Esophagus squamous epithelium (tissue), 4 donors: ENCODE measurements around the gene VGLL4.

ENCODE experiments used
- POLR2A ChIP-seq, 4 donors: fragments of 450-650 bp; IDR thresholded peaks; one replicate each; pipeline ENCODE4 v1.6.1; 2017; ENCODE audit warnings: antibody characterized with exemption in 4 of 4, mild to moderate bottlenecking in 4 of 4, moderate library complexity in 3 of 4
- TF ChIP-seq, protein P1 (sequence below), 6 experiments: fragments of 450-650 bp in 4 of 6; fragments of 200-600 bp in 2 of 6; sonication (generic) in 2 of 6; IDR thresholded peaks; one replicate each; pipeline ENCODE4 v1.5.1; 2016 to 2019; ENCODE audit warnings: antibody characterized with exemption in 6 of 6, mild to moderate bottlenecking in 4 of 6, moderate library complexity in 4 of 6

GRCh38 chr3:11668243-11669235 is 24.8 kb upstream of the VGLL4 start:
- TF ChIP-seq, protein P1, sequence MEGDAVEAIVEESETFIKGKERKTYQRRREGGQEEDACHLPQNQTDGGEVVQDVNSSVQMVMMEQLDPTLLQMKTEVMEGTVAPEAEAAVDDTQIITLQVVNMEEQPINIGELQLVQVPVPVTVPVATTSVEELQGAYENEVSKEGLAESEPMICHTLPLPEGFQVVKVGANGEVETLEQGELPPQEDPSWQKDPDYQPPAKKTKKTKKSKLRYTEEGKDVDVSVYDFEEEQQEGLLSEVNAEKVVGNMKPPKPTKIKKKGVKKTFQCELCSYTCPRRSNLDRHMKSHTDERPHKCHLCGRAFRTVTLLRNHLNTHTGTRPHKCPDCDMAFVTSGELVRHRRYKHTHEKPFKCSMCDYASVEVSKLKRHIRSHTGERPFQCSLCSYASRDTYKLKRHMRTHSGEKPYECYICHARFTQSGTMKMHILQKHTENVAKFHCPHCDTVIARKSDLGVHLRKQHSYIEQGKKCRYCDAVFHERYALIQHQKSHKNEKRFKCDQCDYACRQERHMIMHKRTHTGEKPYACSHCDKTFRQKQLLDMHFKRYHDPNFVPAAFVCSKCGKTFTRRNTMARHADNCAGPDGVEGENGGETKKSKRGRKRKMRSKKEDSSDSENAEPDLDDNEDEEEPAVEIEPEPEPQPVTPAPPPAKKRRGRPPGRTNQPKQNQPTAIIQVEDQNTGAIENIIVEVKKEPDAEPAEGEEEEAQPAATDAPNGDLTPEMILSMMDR (IDR thresholded peaks at IDR 0.05), result no peak
- no peak for TF ChIP-seq POLR2A (IDR thresholded peaks at IDR 0.05)
